ENCODE data around the gene MAP3K7CL.

MAP3K7CL gene

GRCh38 chr21:29221253-29221744 is 90.9 kb downstream of the MAP3K7CL start:
- no peak overlapping the region for H3K4me3 ChIP-seq (ENCODE audit: low read depth, low read length)
- in situ Hi-C loops (cut with HindIII; ENCODE audit: low sequenced_read_pairs) = no loop called here
- no peak for TF ChIP-seq CTCF (IDR thresholded peaks at IDR 0.05; ENCODE audit: low read depth, low read length)
- DNase-seq (ENCODE audit: low read depth, low spot score) = peak; percentile 96

- no peak for TF ChIP-seq CTCF (IDR thresholded peaks at IDR 0.05; ENCODE audit: low read depth, low read length)
- in situ Hi-C loops (cut with HindIII; ENCODE audit: low sequenced_read_pairs) = no loop called here
- no peak for DNase-seq (ENCODE audit: low read depth, low spot score)
- H3K4me3 ChIP-seq (ENCODE audit: low read depth, low read length) = no peak overlapping the region
Measured at GRCh38 chr21:29224006-29224405, 93.6 kb downstream of the MAP3K7CL start.
